DOHH2 (cell line): Measurements from ENCODE around the gene KRTAP12-4.

Experiments used
- H3F3A ChIP-seq: fragments of 200-600 bp; sonication (generic), shearing (Covaris generic); 2 replicates; pipeline ENCODE4 v1.6.0; 2016; ENCODE audit warnings: antibody characterized with exemption, mild to moderate bottlenecking; ENCODE audit not compliant: control insufficient read depth, insufficient read depth
- H3K27ac ChIP-seq: fragments of 200-600 bp; sonication (generic); 2 replicates; pipeline ENCODE4 v1.5.1; 2014; ENCODE audit warnings: low read depth, mild to moderate bottlenecking, low read length, moderate library complexity
- H3K27me3 ChIP-seq: fragments of 200-600 bp; sonication (generic); 2 replicates; pipeline ENCODE4 v1.6.1; 2014; ENCODE audit warnings: mild to moderate bottlenecking, low read length, mixed read lengths; ENCODE audit not compliant: control insufficient read depth
- H3K36me3 ChIP-seq: fragments of 200-600 bp; sonication (generic); 2 replicates; pipeline ENCODE4 v1.6.1; 2014; ENCODE audit warnings: mild to moderate bottlenecking, low read length, moderate library complexity, mixed read lengths; ENCODE audit not compliant: control insufficient read depth
- H3K4me1 ChIP-seq: fragments of 200-600 bp; sonication (generic); 2 replicates; pipeline ENCODE4 v1.6.1; 2014; ENCODE audit warnings: mild to moderate bottlenecking, low read length, mixed read lengths; ENCODE audit not compliant: control insufficient read depth
- H3K4me2 ChIP-seq: fragments of 200-600 bp; sonication (generic); 2 replicates; pipeline ENCODE4 v1.6.0; 2014; ENCODE audit warnings: mild to moderate bottlenecking, low read length, moderate library complexity
- H3K4me3 ChIP-seq: fragments of 200-600 bp; sonication (generic); 2 replicates; pipeline ENCODE4 v1.5.1; 2014; ENCODE audit warnings: mild to moderate bottlenecking, low read length, mixed read lengths
- H3K79me2 ChIP-seq: fragments of 200-600 bp; sonication (generic); 2 replicates; pipeline ENCODE4 v1.6.1; 2014; ENCODE audit warnings: mild to moderate bottlenecking, low read length, mixed read lengths; ENCODE audit not compliant: control insufficient read depth
- H3K9me2 ChIP-seq: fragments of 200-600 bp; sonication (generic); replicated peaks from 2 replicates; pipeline ENCODE4 v1.6.1; 2014; ENCODE audit warnings: mild to moderate bottlenecking, low read length, mixed read lengths; ENCODE audit not compliant: control insufficient read depth
- H3K9me3 ChIP-seq: fragments of 200-600 bp; sonication (generic); 2 replicates; pipeline ENCODE4 v1.6.1; 2014; ENCODE audit warnings: antibody characterized with exemption, low read length, mixed read lengths; ENCODE audit not compliant: control insufficient read depth, insufficient read depth
- H4K20me1 ChIP-seq: fragments of 200-600 bp; sonication (generic); 2 replicates; pipeline ENCODE4 v1.6.0; 2014; ENCODE audit warnings: low read depth, mild to moderate bottlenecking, antibody characterized with exemption, low read length, moderate library complexity; ENCODE audit not compliant: control insufficient read depth, insufficient read depth
- CTCF ChIP-seq: fragments of 200-600 bp; sonication (generic); IDR thresholded peaks from one replicate; pipeline ENCODE4 v1.5.1; 2014; ENCODE audit warnings: antibody characterized with exemption, mild to moderate bottlenecking, low read depth, low read length; ENCODE audit not compliant: poor library complexity, severe bottlenecking
- EZH2phosphoT487 ChIP-seq: fragments of 200-600 bp; sonication (generic); IDR thresholded peaks from 2 replicates; pipeline ENCODE4 v1.6.1; 2017; ENCODE audit warnings: borderline replicate concordance, mild to moderate bottlenecking, antibody characterized with exemption, low read length, moderate library complexity, mixed read lengths

KRTAP12-4 gene

GRCh38 chr21:44702111-44702972 is 47.9 kb upstream of the KRTAP12-4 start:
- H3K9me3 ChIP-seq, result peaks cover 4% of the 10 kb centered on the region; the same call in 1 of the 2 replicates
- no peaks in the 10 kb centered on the region for H3K79me2 ChIP-seq
- TF ChIP-seq CTCF, result no peak
- no peak for TF ChIP-seq EZH2phosphoT487
- no peaks in the 10 kb centered on the region for H3K9me2 ChIP-seq
- H3K27ac ChIP-seq, result no peak overlapping the region
- H3K27me3 ChIP-seq, result peaks cover 5% of the 10 kb centered on the region; the same call in 1 of the 2 replicates
- no peaks in the 10 kb centered on the region for H3K36me3 ChIP-seq
- H4K20me1 ChIP-seq, result no peaks in the 10 kb centered on the region
- no peak overlapping the region for H3K4me3 ChIP-seq
- no peaks in the 10 kb centered on the region for H3K4me1 ChIP-seq
- no peaks in the 10 kb centered on the region for H3F3A ChIP-seq
- no peak overlapping the region for H3K4me2 ChIP-seq

- H3K4me3 ChIP-seq, result no peak overlapping the region
- H3K27me3 ChIP-seq, result peaks cover 5% of the 10 kb centered on the region; the same call in 1 of the 2 replicates
These were observed 47.1 kb upstream of the KRTAP12-4 start for GRCh38 chr21:44701541-44701940.

GRCh38 chr21:44701023-44701400 is 46.6 kb upstream of the KRTAP12-4 start:
- H3K9me3 ChIP-seq, result peaks cover under 1% of the 10 kb centered on the region; the same call in 1 of the 2 replicates
- H3F3A ChIP-seq, result no peaks in the 10 kb centered on the region
- TF ChIP-seq EZH2phosphoT487 (no peak), CTCF (no peak)
- H3K9me2 ChIP-seq, result no peaks in the 10 kb centered on the region
- no peaks in the 10 kb centered on the region for H3K4me1 ChIP-seq
- H3K27ac ChIP-seq, result no peak overlapping the region
- no peak overlapping the region for H3K4me2 ChIP-seq
- peaks cover 5% of the 10 kb centered on the region; the same call in 1 of the 2 replicates for H3K27me3 ChIP-seq
- H3K4me3 ChIP-seq, result no peak overlapping the region
- no peaks in the 10 kb centered on the region for H4K20me1 ChIP-seq
- no peaks in the 10 kb centered on the region for H3K36me3 ChIP-seq
- H3K79me2 ChIP-seq, result no peaks in the 10 kb centered on the region

More at GRCh38 chr21:44701541-44701940, 47.1 kb upstream of the KRTAP12-4 start:
- H4K20me1 ChIP-seq, result no peaks in the 10 kb centered on the region
- H3K36me3 ChIP-seq, result no peaks in the 10 kb centered on the region
- H3K79me2 ChIP-seq, result no peaks in the 10 kb centered on the region
- no peaks in the 10 kb centered on the region for H3F3A ChIP-seq
- no peaks in the 10 kb centered on the region for H3K9me2 ChIP-seq
- no peak overlapping the region for H3K27ac ChIP-seq
- H3K4me1 ChIP-seq, result no peaks in the 10 kb centered on the region
- peaks cover 4% of the 10 kb centered on the region; the same call in 1 of the 2 replicates for H3K9me3 ChIP-seq
- H3K4me2 ChIP-seq, result no peak overlapping the region
- TF ChIP-seq EZH2phosphoT487, result no peak
- TF ChIP-seq CTCF, result no peak
